ENCODE data around the gene CPNE1.
A peak's percentile ranks its signal among the peaks of the same experiment; 100 is the strongest.

CPNE1 gene

GRCh38 chr20:35582131-35582530 lies 82.6 kb downstream of the CPNE1 start:
- H3K27me3 ChIP-seq (ENCODE audit: insufficient read depth, poor library complexity, severe bottlenecking), result no peaks in the 10 kb centered on the region
- no peak for ATAC-seq (ENCODE audit: low read depth)
- TF ChIP-seq CTCF (IDR thresholded peaks at IDR 0.05; ENCODE audit: poor library complexity, severe bottlenecking), result no peak
- H3K27ac ChIP-seq (ENCODE audit: poor library complexity, severe bottlenecking), result no peak overlapping the region
- DNase-seq (ENCODE audit: low spot score), result peak; percentile 75
- H3K36me3 ChIP-seq (ENCODE audit: low read depth), result no peaks in the 10 kb centered on the region
- no peaks in the 10 kb centered on the region for H3K4me1 ChIP-seq (ENCODE audit: insufficient read depth, poor library complexity, severe bottlenecking)
- H3K4me3 ChIP-seq (ENCODE audit: severe bottlenecking), result no peak overlapping the region
- no peaks in the 10 kb centered on the region for H3K9me3 ChIP-seq (ENCODE audit: severe bottlenecking)

GRCh38 chr20:35579196-35579595 lies 85.5 kb downstream of the CPNE1 start:
- ATAC-seq (ENCODE audit: low read depth), result no peak
- no peaks in the 10 kb centered on the region for H3K27me3 ChIP-seq (ENCODE audit: insufficient read depth, poor library complexity, severe bottlenecking)
- H3K36me3 ChIP-seq (ENCODE audit: low read depth), result no peaks in the 10 kb centered on the region
- H3K9me3 ChIP-seq (ENCODE audit: severe bottlenecking), result no peaks in the 10 kb centered on the region
- no peak overlapping the region for H3K4me3 ChIP-seq (ENCODE audit: severe bottlenecking)
- no peak overlapping the region for H3K27ac ChIP-seq (ENCODE audit: poor library complexity, severe bottlenecking)
- H3K4me1 ChIP-seq (ENCODE audit: insufficient read depth, poor library complexity, severe bottlenecking), result no peaks in the 10 kb centered on the region
- no peak for TF ChIP-seq CTCF (IDR thresholded peaks at IDR 0.05; ENCODE audit: poor library complexity, severe bottlenecking)
- DNase-seq (ENCODE audit: low spot score), result peak; percentile 70

- ATAC-seq (ENCODE audit: low read depth) (no peak), DNase-seq (ENCODE audit: low spot score) (peak; percentile 66)
- Histone ChIP-seq H3K9me3 (ENCODE audit: severe bottlenecking) (peaks cover 2% of the 10 kb centered on the region), H3K27me3 (ENCODE audit: insufficient read depth, poor library complexity, severe bottlenecking) (no peaks in the 10 kb centered on the region), H3K27ac (ENCODE audit: poor library complexity, severe bottlenecking) (no peak overlapping the region), H3K4me3 (ENCODE audit: severe bottlenecking) (no peak overlapping the region), H3K4me1 (ENCODE audit: insufficient read depth, poor library complexity, severe bottlenecking) (no peaks in the 10 kb centered on the region), H3K36me3 (ENCODE audit: low read depth) (no peaks in the 10 kb centered on the region)
- no peak for TF ChIP-seq CTCF (IDR thresholded peaks at IDR 0.05; ENCODE audit: poor library complexity, severe bottlenecking)
Measured at GRCh38 chr20:35578469-35578868, 86.2 kb downstream of the CPNE1 start.

GRCh38 chr20:35576816-35577215 lies 87.9 kb downstream of the CPNE1 start:
- Histone ChIP-seq H3K27me3 (ENCODE audit: insufficient read depth, poor library complexity, severe bottlenecking) (no peaks in the 10 kb centered on the region), H3K4me1 (ENCODE audit: insufficient read depth, poor library complexity, severe bottlenecking) (no peaks in the 10 kb centered on the region), H3K9me3 (ENCODE audit: severe bottlenecking) (peaks cover 2% of the 10 kb centered on the region), H3K4me3 (ENCODE audit: severe bottlenecking) (no peak overlapping the region), H3K27ac (ENCODE audit: poor library complexity, severe bottlenecking) (no peak overlapping the region), H3K36me3 (ENCODE audit: low read depth) (no peaks in the 10 kb centered on the region)
- DNase-seq (ENCODE audit: low spot score), result peak; percentile 49
- no peak for TF ChIP-seq CTCF (IDR thresholded peaks at IDR 0.05; ENCODE audit: poor library complexity, severe bottlenecking)
- ATAC-seq (ENCODE audit: low read depth), result peak; percentile 18; the same call in 1 of the 3 replicates

All from RWPE2 (cell line).